ENCODE measurements around the gene KCNAB2. TPM values are rescaled to one million over a fixed set of nuclear protein-coding genes. Genes with fewer than 3 reads are reported as not detected.

The KCNAB2 gene
- polyA plus RNA-seq, 1 of the 3 experiments (the other 2 are of a cell fraction): 7.6 TPM

DNA sequence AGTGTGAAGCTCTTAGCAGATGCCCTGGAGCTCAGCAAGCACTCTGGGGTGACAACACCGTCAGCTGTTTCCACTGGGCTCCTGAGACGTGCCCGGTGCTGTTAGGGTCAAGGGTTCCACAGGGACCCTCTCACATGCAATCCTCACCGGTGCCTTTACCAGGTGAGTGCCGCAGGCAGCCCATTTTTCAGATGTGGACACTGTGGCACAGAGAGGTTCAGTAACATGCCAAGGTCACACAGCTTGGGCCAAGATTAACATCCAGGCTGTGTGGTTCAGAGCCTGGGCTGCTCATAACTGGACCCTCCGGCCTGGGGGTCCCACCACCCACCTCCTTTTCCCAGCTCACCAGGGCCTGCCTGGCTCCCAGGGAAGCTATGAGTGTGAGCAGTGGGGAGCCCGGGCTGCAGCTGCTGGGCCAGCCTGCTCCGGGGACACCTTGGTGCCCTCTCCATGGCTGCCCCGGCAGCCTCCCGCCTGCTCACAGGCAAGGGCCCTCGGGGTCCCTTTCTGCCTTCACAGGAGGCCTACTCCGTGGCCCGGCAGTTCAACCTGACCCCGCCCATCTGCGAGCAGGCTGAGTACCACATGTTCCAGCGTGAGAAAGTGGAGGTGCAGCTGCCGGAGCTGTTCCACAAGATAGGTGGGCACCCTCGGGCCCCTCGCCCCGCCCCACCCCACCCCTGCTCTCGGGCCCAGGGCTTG, 49.3 kb downstream of the KCNAB2 start (continued):
- no peak for TF ChIP-seq TAF1 (IDR thresholded peaks at IDR 0.05; ENCODE audit: borderline replicate concordance, low read depth, low read length)
- TF ChIP-seq MEF2A (IDR thresholded peaks at IDR 0.05; ENCODE audit: borderline replicate concordance, low read depth): no peak

DNA sequence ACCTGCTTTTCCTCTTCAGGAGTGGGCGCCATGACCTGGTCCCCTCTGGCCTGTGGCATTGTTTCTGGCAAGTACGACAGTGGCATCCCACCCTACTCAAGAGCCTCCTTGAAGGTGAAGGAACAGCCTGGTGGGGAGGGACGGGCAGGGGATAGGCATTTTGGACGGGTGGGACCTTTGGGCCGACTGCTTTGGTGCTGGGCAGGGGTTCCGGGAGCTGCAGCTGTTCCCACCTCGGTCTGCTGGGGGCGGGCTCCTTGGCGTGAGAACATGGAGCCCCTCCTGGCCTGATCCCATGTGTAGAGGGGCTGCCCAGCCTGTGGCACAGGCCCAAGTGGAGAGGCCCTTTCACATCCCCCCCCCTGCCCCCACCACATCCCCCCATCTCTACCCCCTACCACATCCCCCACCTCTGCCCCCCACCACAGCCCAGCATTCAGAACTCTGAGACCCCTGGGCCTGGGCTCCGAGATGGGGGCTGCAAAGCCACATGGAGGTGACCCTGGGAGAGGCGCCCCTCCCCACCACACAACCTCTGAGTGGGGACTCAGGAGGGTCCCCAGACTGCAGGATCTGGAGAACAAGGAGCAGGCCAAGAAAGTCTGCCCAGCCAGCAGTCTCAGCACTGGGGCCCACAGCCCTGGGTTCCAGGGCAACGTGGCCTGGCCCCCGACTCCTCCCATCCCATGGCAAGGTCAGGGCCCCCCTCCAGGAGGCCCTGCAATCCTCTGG, 50.0 kb downstream of the KCNAB2 start:
- Histone ChIP-seq H3K79me2 (ENCODE audit: insufficient read depth) (no peaks in the 10 kb centered on the region), H3F3A (replicated peaks; ENCODE audit: insufficient read depth) (no peaks in the 10 kb centered on the region), H2AFZ (ENCODE audit: low read depth) (no peak overlapping the region), H4K20me1 (ENCODE audit: insufficient read depth) (no peaks in the 10 kb centered on the region), H3K9me2 (no peaks in the 10 kb centered on the region), H3K27ac (ENCODE audit: low read depth in 2 of 2, low read length in 1 of 2) (no peak overlapping the region), H3K4me2 (no peak overlapping the region), H3K36me3 (replicated peaks in 1 of 2; ENCODE audit: control insufficient read depth in 1 of 2, insufficient read depth in 2 of 2, low read length in 1 of 2) (no peaks in the 10 kb centered on the region), H3K4me1 (ENCODE audit: control insufficient read depth in 1 of 2, insufficient read depth in 2 of 2, low read depth in 1 of 2, low read length in 1 of 2) (peaks cover 0 to 5% of the 10 kb centered on the region in 2 experiments; a peak in 1 of 4 replicates), H3K27me3 (ENCODE audit: insufficient read depth) (no peaks in the 10 kb centered on the region), H3K9ac (no peak overlapping the region), H3K4me3 (ENCODE audit: low read depth in 2 of 2, low read length in 1 of 2) (no peak overlapping the region), H3K9me3 (no peaks in the 10 kb centered on the region)
- CTCF ChIA-PET: interaction anchor here (1.9 kb wide), 1 partner anchor 13 kb away, joined by 9 read pairs; no protein-coding TSS in a partner anchor
- POLR2A ChIA-PET: no interaction called here
- TF ChIP-seq IRF3 (IDR thresholded peaks at IDR 0.05; ENCODE audit: low read depth, low read length): no peak
- no peak for TF ChIP-seq TCF12 (IDR thresholded peaks at IDR 0.05)
- TF ChIP-seq ZBTB33 (IDR thresholded peaks at IDR 0.05; ENCODE audit: borderline replicate concordance, low read depth): no peak
- TF ChIP-seq MXI1 (IDR thresholded peaks at IDR 0.05; ENCODE audit: low read depth, low read length): no peak
- no peak for TF ChIP-seq MEF2A (IDR thresholded peaks at IDR 0.05; ENCODE audit: borderline replicate concordance, low read depth)
- TF ChIP-seq SIN3A (IDR thresholded peaks at IDR 0.05; ENCODE audit: borderline replicate concordance, low read depth, low read length): no peak
- no peak for TF ChIP-seq FOXM1 (IDR thresholded peaks at IDR 0.05; ENCODE audit: low read depth)
- TF ChIP-seq EP300 (IDR thresholded peaks at IDR 0.05; ENCODE audit: borderline replicate concordance in 1 of 2, low read depth in 1 of 2, low read length in 1 of 2): no peak
- no peak for TF ChIP-seq EZH2phosphoT487 (IDR thresholded peaks at IDR 0.05; ENCODE audit: borderline replicate concordance, low read depth)
- no peak for TF ChIP-seq RFX5 (IDR thresholded peaks at IDR 0.05; ENCODE audit: low read length)
- no peak for TF ChIP-seq GABPA (IDR thresholded peaks at IDR 0.05; ENCODE audit: low read depth)
- TF ChIP-seq SMC3 (IDR thresholded peaks at IDR 0.05; ENCODE audit: low read depth, low read length): no peak
- no peak for TF ChIP-seq CTCF (IDR thresholded peaks at IDR 0.05)
- TF ChIP-seq TAF1 (IDR thresholded peaks at IDR 0.05; ENCODE audit: borderline replicate concordance, low read depth, low read length): no peak
- TF ChIP-seq CHD2 (IDR thresholded peaks at IDR 0.05; ENCODE audit: low read length, partially characterized antibody): no peak
- WGBS (ENCODE audit: low lambda C conversion rate): 46% methylated on average over 3 of the region's 13 CpGs
- no peak for DNase-seq
